Measurements from ENCODE around the gene RBM38.
A peak's percentile ranks its signal among the peaks of the same experiment; 100 is the strongest.

RBM38 gene

GRCh38 chr20:57372581-57373350, 18.4 kb upstream of the RBM38 start:
- intact Hi-C loops (cut with DNase I), result loop anchor here (10.0 kb wide), 1 partner anchor 222 kb away; no protein-coding TSS in a partner anchor
- DNase-seq, result peak in 1 of 42 donors; percentile 38

- peak in 1 of 42 donors; percentile 40 for DNase-seq
- intact Hi-C loops (cut with DNase I), result loop anchor here (10.0 kb wide), 1 partner anchor 220 kb away; no protein-coding TSS in a partner anchor
These were observed 16.8 kb upstream of the RBM38 start for GRCh38 chr20:57374343-57374930.

DNA sequence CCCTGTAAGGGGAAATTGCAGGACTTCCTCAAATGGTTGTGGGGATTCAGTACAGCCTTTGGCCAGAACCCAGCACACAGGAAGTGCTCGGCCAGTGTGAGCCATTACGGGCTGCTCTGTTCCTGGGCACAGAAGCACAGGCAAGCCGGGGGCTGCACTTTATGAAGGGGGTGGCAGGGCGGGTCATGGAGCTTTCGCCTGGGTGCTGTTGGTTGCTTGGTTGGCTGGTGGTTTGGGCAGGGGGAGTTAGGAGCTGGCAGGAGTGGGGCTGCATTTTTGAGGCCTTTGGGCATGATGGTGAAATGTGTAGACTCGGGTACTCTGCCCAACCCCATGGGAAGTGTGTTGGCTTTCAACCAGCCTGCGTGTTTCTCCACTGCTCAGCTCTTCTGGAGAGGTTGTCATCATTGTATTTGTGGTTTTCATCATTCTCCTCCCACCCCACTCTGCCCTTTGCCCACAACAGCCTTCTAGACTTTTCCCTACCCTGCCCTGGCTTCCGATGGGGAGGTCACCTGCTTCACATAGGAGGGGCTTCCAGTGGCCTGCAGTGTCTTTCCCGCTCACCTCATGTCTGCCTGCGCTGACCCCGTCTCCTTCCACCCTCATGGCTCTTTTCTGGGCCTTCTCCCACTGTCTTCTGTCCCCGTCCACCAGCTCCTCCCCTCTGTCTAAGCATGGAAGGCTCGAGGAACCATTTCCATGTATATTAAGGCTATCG, 16.1 kb upstream of the RBM38 start:
- DNase-seq, result peak in 7 of 42 donors; percentile 21 to 59 (median 33)
- intact Hi-C loops (cut with DNase I), result loop anchor here (10.0 kb wide), 1 partner anchor 220 kb away; no protein-coding TSS in a partner anchor

- intact Hi-C loops (cut with DNase I), result loop anchor here (10.0 kb wide), 1 partner anchor 219 kb away; no protein-coding TSS in a partner anchor
These were observed 15.5 kb upstream of the RBM38 start for GRCh38 chr20:57375652-57376230.

DNA sequence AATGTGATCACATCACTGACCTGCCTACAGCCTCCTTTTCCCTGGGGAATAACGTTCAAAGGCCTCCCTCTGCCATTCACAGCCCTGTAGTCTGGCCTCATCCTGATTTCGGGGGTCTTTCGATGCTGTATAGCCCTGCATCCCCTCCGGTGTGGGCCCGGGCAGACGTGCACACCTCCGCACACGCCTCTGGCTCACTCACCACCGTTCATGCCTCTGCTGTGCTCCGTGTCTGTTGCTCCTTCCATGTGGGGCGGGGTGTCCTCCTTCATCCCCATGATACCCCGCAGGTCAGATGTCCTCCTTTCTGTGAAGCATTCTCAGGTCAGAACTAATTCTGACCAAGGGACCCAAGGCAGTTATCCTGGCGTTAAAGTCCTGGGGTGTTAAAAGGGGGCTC, 13.8 kb upstream of the RBM38 start:
- intact Hi-C loops (cut with DNase I), result loop anchor here (10.0 kb wide), 1 partner anchor 217 kb away; no protein-coding TSS in a partner anchor
- DNase-seq, result no peak

More at GRCh38 chr20:57375652-57376230, 15.5 kb upstream of the RBM38 start:
- no peak for DNase-seq

GRCh38 chr20:57378107-57378506, 13.1 kb upstream of the RBM38 start:
- intact Hi-C loops (cut with DNase I), result loop anchor here (10.0 kb wide), 1 partner anchor 217 kb away; no protein-coding TSS in a partner anchor
- DNase-seq, result no peak

- DNase-seq, result no peak
- intact Hi-C loops (cut with DNase I), result loop anchor here (10.0 kb wide), 1 partner anchor 216 kb away; no protein-coding TSS in a partner anchor
These were observed 12.4 kb upstream of the RBM38 start for GRCh38 chr20:57378646-57379262.

GRCh38 chr20:57379263-57379647, 11.9 kb upstream of the RBM38 start:
- no peak for DNase-seq
- intact Hi-C loops (cut with DNase I), result loop anchor here (10.0 kb wide), 1 partner anchor 216 kb away; no protein-coding TSS in a partner anchor

GRCh38 chr20:57380081-57380750, 11.0 kb upstream of the RBM38 start:
- DNase-seq, result peak in 1 of 42 donors; percentile 15
- intact Hi-C loops (cut with DNase I), result no loop called here

GRCh38 chr20:57381596-57382503, 9.3 kb upstream of the RBM38 start:
- intact Hi-C loops (cut with DNase I), result loop anchor here (1.0 kb wide), 1 partner anchor 113 kb away; no protein-coding TSS in a partner anchor
- DNase-seq, result peak; percentile 44 to 96 (median 90)

GRCh38 chr20:57382516-57382915, 8.7 kb upstream of the RBM38 start:
- intact Hi-C loops (cut with DNase I), result no loop called here
- DNase-seq, result no peak

GRCh38 chr20:57383447-57384347, 7.5 kb upstream of the RBM38 start:
- peak in 7 of 42 donors; percentile 8 to 45 (median 28) for DNase-seq
- intact Hi-C loops (cut with DNase I), result no loop called here

GRCh38 chr20:57384486-57384885, 6.7 kb upstream of the RBM38 start:
- intact Hi-C loops (cut with DNase I), result no loop called here
- peak in 4 of 42 donors; percentile 3 to 40 (median 12) for DNase-seq

GRCh38 chr20:57384953-57385761, 6.0 kb upstream of the RBM38 start:
- DNase-seq, result peak in 6 of 42 donors; percentile 8 to 40 (median 12)
- intact Hi-C loops (cut with DNase I), result no loop called here

- intact Hi-C loops (cut with DNase I), result no loop called here
- peak in 2 of 42 donors; percentile 11 to 37 for DNase-seq
These were observed 5.3 kb upstream of the RBM38 start for GRCh38 chr20:57385940-57386339.
